Adipocyte (in vitro differentiated cells): ENCODE results near the gene DCLK3.
A peak's percentile ranks its signal among the peaks of the same experiment; 100 is the strongest.

Experiments
- DNase-seq: peaks from one replicate; pipeline ENCODE4 v3.0.0-alpha.2; 2015; ENCODE audit warnings: low read depth
- H3K27me3 ChIP-seq: replicated peaks from 2 replicates; pipeline ENCODE4 v1.7.0; 2013; ENCODE audit warnings: mild to moderate bottlenecking, low read length, moderate library complexity; ENCODE audit not compliant: control insufficient read depth, insufficient read depth
- H3K36me3 ChIP-seq: 2 replicates; pipeline ENCODE4 v1.7.0; 2013; ENCODE audit warnings: low read length, mild to moderate bottlenecking, moderate library complexity; ENCODE audit not compliant: control insufficient read depth, insufficient read depth, severe bottlenecking
- H3K4me1 ChIP-seq: 2 replicates; pipeline ENCODE4 v1.7.0; 2013; ENCODE audit warnings: mild to moderate bottlenecking, low read length, moderate library complexity; ENCODE audit not compliant: control insufficient read depth, insufficient read depth
- H3K4me3 ChIP-seq: 2 replicates; pipeline ENCODE4 v1.7.0; 2013; ENCODE audit warnings: mild to moderate bottlenecking, low read length, moderate library complexity
- H3K9ac ChIP-seq: 2 replicates; pipeline ENCODE4 v1.7.0; 2013; ENCODE audit warnings: mild to moderate bottlenecking, low read length, moderate library complexity
- H3K9me3 ChIP-seq: 2 replicates; pipeline ENCODE4 v1.7.0; 2013; ENCODE audit warnings: mild to moderate bottlenecking, low read length, moderate library complexity; ENCODE audit not compliant: control insufficient read depth

DCLK3 gene

DNA sequence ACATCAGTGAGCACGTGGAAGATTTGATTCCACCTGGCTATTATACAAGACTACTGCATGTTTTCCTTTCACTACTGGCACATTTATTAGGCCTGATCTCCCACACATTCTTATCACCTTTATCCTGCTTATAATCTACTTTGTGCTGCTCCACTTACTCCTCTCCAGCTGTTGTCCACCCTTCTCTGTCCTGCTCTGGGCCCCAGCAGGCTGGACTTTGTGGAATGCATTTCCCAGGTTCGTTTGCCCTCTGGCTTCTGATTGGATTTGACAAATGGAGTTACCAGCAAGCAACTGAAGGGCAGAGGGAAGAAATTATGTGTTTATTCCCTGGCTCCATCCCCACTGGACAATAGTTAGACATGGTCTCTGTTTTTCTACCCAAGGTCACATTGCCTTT is 75.5 kb downstream of the DCLK3 start:
- Histone ChIP-seq H3K4me1 (no peaks in the 10 kb centered on the region), H3K9me3 (peaks cover 8% of the 10 kb centered on the region)
- DNase-seq, result no peak

DNA sequence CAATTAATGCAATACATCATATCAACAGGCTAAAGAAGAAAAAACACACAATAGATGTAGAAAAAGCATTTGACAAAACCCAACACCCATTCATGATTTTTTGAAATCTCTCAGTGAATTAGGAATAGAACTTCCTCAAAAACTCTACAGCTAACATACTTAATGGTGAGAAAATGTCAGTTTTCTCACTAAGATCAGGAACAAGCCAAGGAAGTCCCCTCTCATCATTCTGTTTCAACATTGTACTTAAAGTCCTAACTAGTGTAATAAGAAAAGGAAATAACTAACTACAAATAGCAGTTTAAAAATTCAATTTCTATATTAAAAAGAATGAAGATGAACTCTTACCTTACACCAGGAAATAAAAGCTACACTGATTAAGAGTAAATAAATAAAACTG is 77.8 kb downstream of the DCLK3 start:
- Histone ChIP-seq H3K27me3 (no peaks in the 10 kb centered on the region), H3K36me3 (no peaks in the 10 kb centered on the region), H3K4me3 (no peak overlapping the region), H3K4me1 (no peaks in the 10 kb centered on the region), H3K9ac (no peak overlapping the region), H3K9me3 (peaks cover under 1% of the 10 kb centered on the region)
- no peak for DNase-seq

More for the DNA sequence above, 75.5 kb downstream of the DCLK3 start:
- H3K9ac ChIP-seq, result no peak overlapping the region
- no peak overlapping the region for H3K4me3 ChIP-seq
- H3K27me3 ChIP-seq, result no peaks in the 10 kb centered on the region
- H3K36me3 ChIP-seq, result no peaks in the 10 kb centered on the region

DNA sequence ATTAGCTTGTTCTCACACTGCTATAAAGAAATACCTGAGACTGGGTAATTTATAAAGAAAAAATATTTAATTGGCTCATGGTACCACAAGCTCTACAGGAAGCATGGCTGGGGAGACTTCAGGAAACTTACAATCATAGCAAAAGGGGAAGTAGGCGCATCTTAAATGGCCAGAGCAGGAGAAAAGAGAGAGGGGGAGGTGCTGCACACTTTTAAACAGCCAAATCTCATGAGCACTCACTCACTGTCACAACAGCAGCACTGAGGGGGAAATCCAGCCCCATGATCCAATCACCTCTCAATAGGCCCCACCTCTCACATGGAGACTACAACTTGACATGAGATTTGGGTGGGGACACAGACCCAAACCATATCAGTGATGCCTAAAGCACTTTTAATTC is 82.5 kb downstream of the DCLK3 start:
- no peaks in the 10 kb centered on the region for H3K27me3 ChIP-seq

GRCh38 chr3:36680952-36681351 is 83.4 kb downstream of the DCLK3 start:
- H3K4me1 ChIP-seq, result peaks cover 26% of the 10 kb centered on the region
- no peak overlapping the region for H3K9ac ChIP-seq
- no peaks in the 10 kb centered on the region for H3K27me3 ChIP-seq
- no peak overlapping the region for H3K4me3 ChIP-seq
- DNase-seq, result no peak
- no peaks in the 10 kb centered on the region for H3K36me3 ChIP-seq
- H3K9me3 ChIP-seq, result peaks cover 22% of the 10 kb centered on the region

More for the DNA sequence above, 82.5 kb downstream of the DCLK3 start:
- DNase-seq, result no peak
- H3K9ac ChIP-seq, result no peak overlapping the region
- H3K4me3 ChIP-seq, result no peak overlapping the region
- peaks cover 22% of the 10 kb centered on the region for H3K9me3 ChIP-seq
- peaks cover 26% of the 10 kb centered on the region for H3K4me1 ChIP-seq
- H3K36me3 ChIP-seq, result no peaks in the 10 kb centered on the region

DNA sequence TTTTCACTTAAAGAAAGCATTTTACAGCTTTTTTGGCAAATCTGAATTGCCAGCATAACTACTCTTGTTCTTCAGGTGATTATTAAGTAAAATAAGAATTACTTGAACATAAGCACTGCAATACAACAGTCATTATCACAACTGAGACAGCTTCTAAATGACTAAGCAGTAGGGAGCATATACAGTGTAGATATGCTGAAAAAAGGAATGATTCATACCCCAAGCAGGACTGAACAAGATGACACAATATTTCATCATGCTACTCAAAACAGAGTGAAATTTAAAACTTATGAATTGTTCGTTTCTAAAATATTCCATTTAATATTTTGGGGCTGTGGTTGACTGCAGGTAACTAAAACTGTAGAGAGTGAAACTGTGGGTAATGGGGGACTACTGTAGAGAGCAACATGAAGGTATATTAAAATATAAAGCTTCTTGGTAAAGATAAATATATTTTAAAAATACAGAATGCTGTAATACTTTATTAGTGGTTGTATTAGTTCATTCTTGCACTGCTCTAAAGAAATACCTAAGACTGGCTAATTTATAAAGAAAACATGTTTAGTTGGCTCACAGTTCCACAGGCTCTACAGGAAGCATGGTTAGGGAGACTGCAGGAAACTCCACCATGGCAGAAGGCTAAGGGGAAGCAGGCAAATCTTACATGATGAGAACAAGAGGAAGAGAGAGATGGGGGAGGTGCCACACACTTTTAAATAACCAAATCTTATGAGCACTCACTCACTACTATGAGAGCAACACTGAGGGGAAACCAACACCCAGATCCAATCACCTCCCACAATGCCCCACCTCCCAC is 84.8 kb downstream of the DCLK3 start:
- peaks cover 22% of the 10 kb centered on the region for H3K9me3 ChIP-seq
- H3K4me1 ChIP-seq, result peaks cover 26% of the 10 kb centered on the region
- peak overlapping the region; percentile 48 for H3K9ac ChIP-seq
- peak; percentile 81 for DNase-seq
- H3K4me3 ChIP-seq, result peak overlapping the region; percentile 49
- no peaks in the 10 kb centered on the region for H3K27me3 ChIP-seq
- H3K36me3 ChIP-seq, result no peaks in the 10 kb centered on the region

- peaks cover 26% of the 10 kb centered on the region for H3K4me1 ChIP-seq
- no peak for DNase-seq
- H3K9ac ChIP-seq, result no peak overlapping the region
- peaks cover 22% of the 10 kb centered on the region for H3K9me3 ChIP-seq
- peak overlapping the region; percentile 46 for H3K4me3 ChIP-seq
- H3K27me3 ChIP-seq, result no peaks in the 10 kb centered on the region
- H3K36me3 ChIP-seq, result no peaks in the 10 kb centered on the region
These were observed 85.9 kb downstream of the DCLK3 start for GRCh38 chr3:36678216-36679013.

GRCh38 chr3:36677331-36678007 is 86.9 kb downstream of the DCLK3 start:
- Histone ChIP-seq H3K27me3 (no peaks in the 10 kb centered on the region), H3K4me1 (peaks cover 26% of the 10 kb centered on the region), H3K9me3 (peaks cover 22% of the 10 kb centered on the region), H3K4me3 (peak overlapping the region; percentile 28), H3K36me3 (no peaks in the 10 kb centered on the region), H3K9ac (no peak overlapping the region)
- DNase-seq, result peak; percentile 74

- no peak for DNase-seq
- Histone ChIP-seq H3K9me3 (peaks cover 13% of the 10 kb centered on the region), H3K27me3 (no peaks in the 10 kb centered on the region), H3K9ac (no peak overlapping the region), H3K4me1 (peaks cover 22% of the 10 kb centered on the region), H3K4me3 (no peak overlapping the region), H3K36me3 (no peaks in the 10 kb centered on the region)
These were observed 89.5 kb downstream of the DCLK3 start for GRCh38 chr3:36674816-36675215.

DNA sequence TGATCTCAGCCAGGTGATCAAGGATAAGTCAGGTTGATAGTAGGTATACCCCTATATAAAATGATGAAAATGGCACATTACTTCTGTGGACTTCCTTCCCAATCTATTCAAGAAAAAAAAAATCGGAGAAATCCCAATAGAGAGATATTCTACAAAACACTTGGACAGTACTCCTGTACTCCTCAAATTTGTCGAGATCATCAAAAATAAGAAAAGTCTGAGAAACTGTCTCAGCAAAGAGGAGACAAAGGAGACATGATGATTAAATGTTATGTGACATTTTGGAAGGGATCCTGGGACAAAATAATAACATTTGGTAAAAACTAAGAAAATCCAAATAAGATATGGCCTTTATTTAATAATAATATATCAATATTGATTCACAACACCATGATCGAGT is 94.6 kb downstream of the DCLK3 start:
- DNase-seq, result no peak
- Histone ChIP-seq H3K4me3 (no peak overlapping the region), H3K36me3 (no peaks in the 10 kb centered on the region), H3K4me1 (no peaks in the 10 kb centered on the region), H3K9me3 (no peaks in the 10 kb centered on the region), H3K9ac (no peak overlapping the region), H3K27me3 (no peaks in the 10 kb centered on the region)

- no peaks in the 10 kb centered on the region for H3K9me3 ChIP-seq
- no peak for DNase-seq
These were observed 98.2 kb downstream of the DCLK3 start for GRCh38 chr3:36666166-36666565.

DNA sequence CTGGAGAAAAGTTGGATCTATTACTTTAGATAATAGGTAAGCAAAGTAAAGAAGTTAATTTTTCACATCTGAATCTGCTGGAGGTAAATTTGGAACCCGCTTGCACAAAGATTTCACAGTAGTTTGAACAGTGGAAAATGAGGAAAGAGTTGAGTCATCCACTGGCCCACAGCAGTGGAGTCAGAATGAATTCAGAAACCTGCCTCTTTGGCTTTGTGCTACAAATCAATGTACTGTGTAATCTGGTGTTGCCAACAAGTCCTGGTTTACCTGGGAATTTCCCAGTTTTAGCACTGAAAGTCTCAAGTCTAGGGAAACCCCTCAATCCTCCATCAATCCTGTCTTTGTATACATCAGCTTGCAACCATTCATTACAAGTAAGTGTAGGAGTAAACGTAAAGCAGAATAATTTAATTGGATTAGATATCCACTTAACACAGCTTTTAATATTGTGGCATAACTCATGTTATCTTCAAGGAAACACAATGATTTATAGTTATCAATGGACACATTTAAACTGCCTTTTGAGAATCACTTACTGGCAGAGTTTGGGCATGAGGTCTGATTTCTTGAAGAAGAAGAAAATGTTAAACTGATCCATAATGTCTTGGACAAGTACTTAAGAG is 100.6 kb downstream of the DCLK3 start:
- Histone ChIP-seq H3K4me1 (peaks cover 12% of the 10 kb centered on the region), H3K9ac (no peak overlapping the region), H3K9me3 (no peaks in the 10 kb centered on the region), H3K27me3 (no peaks in the 10 kb centered on the region), H3K4me3 (no peak overlapping the region), H3K36me3 (no peaks in the 10 kb centered on the region)
- peak; percentile 35 for DNase-seq

More at GRCh38 chr3:36666166-36666565, 98.2 kb downstream of the DCLK3 start:
- Histone ChIP-seq H3K4me1 (peaks cover 12% of the 10 kb centered on the region), H3K27me3 (no peaks in the 10 kb centered on the region), H3K4me3 (no peak overlapping the region), H3K9ac (no peak overlapping the region), H3K36me3 (no peaks in the 10 kb centered on the region)
